Gastroesophageal sphincter (tissue), 3 donors: ENCODE data around the gene CLIC3.

Experiments
- CTCF ChIP-seq, 4 experiments: fragments of 200-600 bp in 2 of 4; fragments of 450-650 bp in 2 of 4; sonication (generic) in 1 of 4; IDR thresholded peaks; one replicate each; pipeline ENCODE4 v1.5.1; 2017 to 2019; ENCODE audit warnings: antibody characterized with exemption in 4 of 4, mild to moderate bottlenecking in 2 of 4, moderate library complexity in 2 of 4
- EP300 ChIP-seq: sonication (generic); formaldehyde crosslinking; IDR thresholded peaks from one replicate; pipeline ENCODE4 v1.6.1; 2017; ENCODE audit warnings: antibody characterized with exemption, mild to moderate bottlenecking
- POLR2A ChIP-seq, 2 donors: fragments of 450-650 bp; IDR thresholded peaks; one replicate each; pipeline ENCODE4 v1.6.1; 2017; ENCODE audit warnings: antibody characterized with exemption in 2 of 2, mild to moderate bottlenecking in 2 of 2, moderate library complexity in 1 of 2

GRCh38 chr9:136954270-136955083, 41.9 kb downstream of the CLIC3 start:
- TF ChIP-seq EP300 (no peak), CTCF (IDR thresholded peaks at IDR 0.05) (no peak), POLR2A (IDR thresholded peaks at IDR 0.05) (no peak)
